ENCODE results near the gene CNGA2.

DNA sequence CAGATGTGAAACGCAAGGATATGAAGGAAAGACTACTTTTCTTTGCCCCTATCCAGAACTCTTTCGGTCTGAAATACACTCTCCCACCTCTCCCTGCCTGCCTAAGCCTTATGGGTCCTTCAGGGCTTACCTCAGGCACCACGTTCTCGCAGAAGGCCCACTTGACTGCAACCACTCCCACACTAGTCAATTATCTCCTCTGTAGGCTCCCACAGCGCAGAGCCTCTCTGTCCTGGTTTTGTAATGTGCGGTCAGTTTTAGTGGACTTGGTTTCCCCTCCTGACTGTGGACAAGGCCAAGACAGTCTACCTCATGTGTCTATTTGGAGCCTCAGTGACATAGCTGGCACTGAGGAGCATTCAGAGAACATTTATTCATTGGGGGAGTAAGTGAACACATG lies 11.1 kb downstream of the CNGA2 start:
- TF ChIP-seq POLR2AphosphoS5 (IDR thresholded peaks at IDR 0.05; ENCODE audit: low read depth, low read length) (no peak), POLR2A (IDR thresholded peaks at IDR 0.05; ENCODE audit: low read depth, low read length) (no peak), SPI1 (IDR thresholded peaks at IDR 0.05; ENCODE audit: low read depth, low read length) (no peak), TAF1 (IDR thresholded peaks at IDR 0.05; ENCODE audit: low read depth, low read length) (no peak), POU2F2 (IDR thresholded peaks at IDR 0.05; ENCODE audit: low read depth, low read length) (no peak)

All from GM12891 (cell line).